Heart right ventricle (tissue), 16 donors: ENCODE data around the gene DENND5A. TPM values are rescaled to one million over a fixed set of nuclear protein-coding genes. Genes with fewer than 3 reads are reported as not detected.

Experiments used
- ATAC-seq, 8 donors: fragments of 200-7000 bp; cut with Tn5 transposase; one replicate each; pipeline ENCODE4 v1.9.1; 2020; ENCODE audit warnings: mild to moderate bottlenecking in 8 of 8, moderate library complexity in 8 of 8, moderate number of reproducible peaks in 1 of 8
- DNase-seq, 2 donors: peaks; one replicate each; pipeline ENCODE4 v3.0.0-alpha.2; 2020
- H3K27ac ChIP-seq, 10 donors: fragments of 200-600 bp; sonication (generic) in 2 of 10; one replicate each; pipeline versions ENCODE4 v1.5.0 to v1.8.0; 2020 to 2022; ENCODE audit warnings: mild to moderate bottlenecking in 3 of 10
- H3K27me3 ChIP-seq, 7 donors: fragments of 200-600 bp; one replicate each; pipeline ENCODE4 v1.8.0; 2021 to 2022; ENCODE audit warnings: mild to moderate bottlenecking in 2 of 7
- H3K36me3 ChIP-seq, 9 donors: fragments of 200-600 bp; sonication (generic) in 1 of 9; one replicate each; pipeline versions ENCODE4 v1.5.0 to v1.8.0; 2020 to 2022; ENCODE audit warnings: mild to moderate bottlenecking in 2 of 9
- H3K4me1 ChIP-seq, 9 donors: fragments of 200-600 bp; sonication (generic) in 1 of 9; one replicate each; pipeline versions ENCODE4 v1.5.0 to v1.8.0; 2020 to 2022; ENCODE audit warnings: mild to moderate bottlenecking in 4 of 9
- H3K4me3 ChIP-seq, 10 donors: fragments of 200-600 bp; sonication (generic) in 2 of 10; one replicate each; pipeline versions ENCODE4 v1.5.0 to v1.8.0; 2020 to 2022; ENCODE audit warnings: mild to moderate bottlenecking in 7 of 10, moderate library complexity in 2 of 10
- H3K9me3 ChIP-seq, 11 donors: fragments of 200-600 bp in 10 of 11; sonication (generic) in 2 of 11; one replicate each; pipeline versions ENCODE4 v1.5.0 to v1.8.0; 2013 to 2022; ENCODE audit warnings: mild to moderate bottlenecking in 2 of 11, control low read depth in 1 of 11, moderate library complexity in 1 of 11
- CTCF ChIP-seq, 9 donors: fragments of 200-600 bp; sonication (generic) in 2 of 9; IDR thresholded peaks; one replicate each; pipeline versions ENCODE4 v1.5.0 to v1.8.0; 2021 to 2022; ENCODE audit warnings: antibody characterized with exemption in 9 of 9, mild to moderate bottlenecking in 5 of 9, moderate library complexity in 1 of 9
- WGBS, 2 donors: extraction: QIAGEN DNeasy Blood & Tissue Kit; methylation state at CpG; one replicate each; pipeline ENCODE4 v1.1.7; 2013; ENCODE audit warnings: inconsistent platforms in 1 of 2; 5-methylcytosine and 5-hydroxymethylcytosine counted together
- intact Hi-C, 10 donors: fragments of 100-400 bp; cut with DNase I; formaldehyde crosslinking; loops; one replicate each; pipeline versions ENCODE4 v1.11.1 to v1.14.2; 2022
- polyA plus RNA-seq, 2 donors: library from polyadenylated mRNA; stranded (reverse); fragments of 200-250 nt; gene quantifications; one replicate each; pipeline ENCODE4 v1.2.3, GENCODE V29; 2013
- total RNA-seq, 10 donors: library from RNA; stranded (reverse); fragmentation: NEBNext Ultra II Directional in 3 of 10; extraction: Animal tissue kit (Norgen Biotek cat#: 25700) in 3 of 10; gene quantifications; one replicate each; pipeline versions ENCODE4 v1.2.1 to v1.2.4, GENCODE V29; 2021 to 2023
- donor health status: Arrhythmogenic right ventricular cardiomyopathy.
- donor health status: ischemic (EF 13 %, LVEDD 7.1; RV severe dilation, severe dysfunction).
- donor health status: healthy with polysubstance abuse.
- donor health status: DM: no; HTN: yes; CAD: no.
- donor health status: DM: no; HTN: no; CAD: no.
- donor health status: ischemic (EF 25% LVEDD 6.9; RV normal size, moderate dysfunction).
- donor health status: ischemic (EF 25% LVEDD 5.7; RV mildly dilated, moderate dysfunction).
- donor health status: healthy.
- donor health status: DM: yes; HTN: yes; CAD: no.
- donor health status: Ischemic cardiomyopathy.
- donor health status: ischemic (EF 35%, LVEDD 5.7; RV mildly dilated, moderate dysfunction).
- donor health status: nonischemic (EF 11% LVEDD 7.7; RV severe dilation, severe dysfunction).
- donor health status: DM: yes; HTN: yes; CAD: no.
- donor health status: PGD.
- donor health status: ischemic (EF 29% LVEDD 5.4; RV normal size, mild dysfunction).
- donor health status: nonischemic (EF 23%, LVEDD 6.1; RV moderate dilation, normal function).

Gene DENND5A
- total and polyA plus RNA-seq, 12 donors = 48.9 to 178 (median 114) TPM

GRCh38 chr11:9126636-9127035 is 138.5 kb downstream of the DENND5A start:
- Histone ChIP-seq H3K27ac (no peak overlapping the region), H3K4me3 (no peak overlapping the region), H3K36me3 (peaks cover 0 to 11% (median 0%) of the 10 kb centered on the region in 9 donors), H3K4me1 (peaks cover 0 to 17% (median 0%) of the 10 kb centered on the region in 9 donors), H3K27me3 (no peaks in the 10 kb centered on the region), H3K9me3 (no peaks in the 10 kb centered on the region)
- intact Hi-C loops = no loop called here
- 80 to 83% methylated on average over 2 of the region's 2 CpGs for WGBS, 2 donors
- no peak for TF ChIP-seq CTCF (IDR thresholded peaks at IDR 0.05)
- ATAC-seq (no peak), DNase-seq (no peak)

GRCh38 chr11:9125185-9125886 is 139.8 kb downstream of the DENND5A start:
- no peak overlapping the region for H3K4me3 ChIP-seq
- ATAC-seq (no peak), DNase-seq (no peak)
- H3K27ac ChIP-seq = no peak overlapping the region
- no peaks in the 10 kb centered on the region for H3K27me3 ChIP-seq
- peaks cover 0 to 16% (median 0%) of the 10 kb centered on the region in 9 donors for H3K4me1 ChIP-seq
- TF ChIP-seq CTCF (IDR thresholded peaks at IDR 0.05) = no peak
- peaks cover 0 to 7% (median 0%) of the 10 kb centered on the region in 9 donors for H3K36me3 ChIP-seq
- 93 to 94% methylated on average over 2 of the region's 2 CpGs for WGBS, 2 donors
- intact Hi-C loops = no loop called here
- H3K9me3 ChIP-seq = no peaks in the 10 kb centered on the region

- no peak for ATAC-seq
Measured at GRCh38 chr11:9123595-9124304, 141.4 kb downstream of the DENND5A start.

GRCh38 chr11:9121469-9121796 is 143.7 kb downstream of the DENND5A start:
- Histone ChIP-seq H3K4me1 (peaks cover 0 to 6% (median 0%) of the 10 kb centered on the region in 9 donors), H3K27me3 (no peaks in the 10 kb centered on the region), H3K36me3 (peaks cover 0 to 7% (median 0%) of the 10 kb centered on the region in 9 donors), H3K9me3 (no peaks in the 10 kb centered on the region), H3K27ac (no peak overlapping the region), H3K4me3 (no peak overlapping the region)
- intact Hi-C loops = no loop called here
- DNase-seq = no peak
- ATAC-seq = no peak
- no peak for TF ChIP-seq CTCF (IDR thresholded peaks at IDR 0.05)
- 97 to 100% methylated on average over 2 of the region's 2 CpGs for WGBS, 2 donors

More at GRCh38 chr11:9123595-9124304, 141.4 kb downstream of the DENND5A start:
- TF ChIP-seq CTCF (IDR thresholded peaks at IDR 0.05) = no peak
- H3K4me1 ChIP-seq = peaks cover 0 to 11% (median 0%) of the 10 kb centered on the region in 9 donors
- 90 to 94% methylated on average over 2 of the region's 2 CpGs for WGBS, 2 donors
- H3K36me3 ChIP-seq = peaks cover 0 to 7% (median 0%) of the 10 kb centered on the region in 9 donors
- intact Hi-C loops = no loop called here
- no peaks in the 10 kb centered on the region for H3K9me3 ChIP-seq
- no peak overlapping the region for H3K27ac ChIP-seq
- H3K4me3 ChIP-seq = no peak overlapping the region
- no peak for DNase-seq
- H3K27me3 ChIP-seq = no peaks in the 10 kb centered on the region
